GM12878 (cell line): ENCODE data around the gene PRKCE.

ENCODE experiments used
- EP300 ChIP-seq, 2 experiments: fragments of 150-350 bp in 1 of 2; IDR thresholded peaks; 2 replicates each; pipeline ENCODE4 v1.6.1; 2011 to 2012; ENCODE audit warnings: low read depth in 2 of 2, low read length in 2 of 2, borderline replicate concordance in 1 of 2, improper control_type of control experiment in 1 of 2, inconsistent platforms in 1 of 2; ENCODE audit not compliant: control insufficient read depth in 1 of 2
- ESRRA ChIP-seq: IDR thresholded peaks from 2 replicates; pipeline ENCODE4 v1.6.1; 2012; ENCODE audit warnings: mild to moderate bottlenecking, low read length, improper control_type of control experiment
- EZH2 ChIP-seq: IDR thresholded peaks from 2 replicates; pipeline ENCODE4 v1.6.1; 2012; ENCODE audit warnings: low read depth, mild to moderate bottlenecking, control low read depth, inconsistent platforms, low read length, borderline replicate concordance; ENCODE audit not compliant: control insufficient read depth
- YY1 ChIP-seq: IDR thresholded peaks from 2 replicates; pipeline ENCODE4 v1.6.1; 2011; ENCODE audit warnings: low read depth, mild to moderate bottlenecking, low read length

- no peak for TF ChIP-seq EP300 (IDR thresholded peaks at IDR 0.05; ENCODE audit: borderline replicate concordance in 1 of 2, control insufficient read depth in 1 of 2, low read depth in 2 of 2, low read length in 2 of 2)
- no peak for TF ChIP-seq YY1
- TF ChIP-seq EZH2: no peak
- TF ChIP-seq ESRRA: no peak
Observed at GRCh38 chr2:46158661-46159060, 507.2 kb downstream of the PRKCE start.
